ENCODE data around the gene SLC38A3.
"Not testable (repeated sequence)": the region's sequence is repeated elsewhere in the genome, so short reads cannot be mapped to it uniquely, and the experiment has no call there.

Gene SLC38A3

GRCh38 chr3:50251220-50251619 is 46.1 kb downstream of the SLC38A3 start:
- peak; percentile 54 for DNase-seq (ENCODE audit: low spot score)

- peak; percentile 46 for DNase-seq (ENCODE audit: low spot score)
Measured at GRCh38 chr3:50254577-50255250, 49.6 kb downstream of the SLC38A3 start.

- no peak for DNase-seq (ENCODE audit: low spot score)
Measured at GRCh38 chr3:50255251-50255615, 50.2 kb downstream of the SLC38A3 start.

GRCh38 chr3:50256978-50257890 is 52.2 kb downstream of the SLC38A3 start:
- DNase-seq (ENCODE audit: low spot score): no peak

GRCh38 chr3:50258029-50258680 is 53.1 kb downstream of the SLC38A3 start:
- DNase-seq (ENCODE audit: low spot score): no peak

GRCh38 chr3:50258979-50259378 is 53.9 kb downstream of the SLC38A3 start:
- no peak for DNase-seq (ENCODE audit: low spot score)

DNA sequence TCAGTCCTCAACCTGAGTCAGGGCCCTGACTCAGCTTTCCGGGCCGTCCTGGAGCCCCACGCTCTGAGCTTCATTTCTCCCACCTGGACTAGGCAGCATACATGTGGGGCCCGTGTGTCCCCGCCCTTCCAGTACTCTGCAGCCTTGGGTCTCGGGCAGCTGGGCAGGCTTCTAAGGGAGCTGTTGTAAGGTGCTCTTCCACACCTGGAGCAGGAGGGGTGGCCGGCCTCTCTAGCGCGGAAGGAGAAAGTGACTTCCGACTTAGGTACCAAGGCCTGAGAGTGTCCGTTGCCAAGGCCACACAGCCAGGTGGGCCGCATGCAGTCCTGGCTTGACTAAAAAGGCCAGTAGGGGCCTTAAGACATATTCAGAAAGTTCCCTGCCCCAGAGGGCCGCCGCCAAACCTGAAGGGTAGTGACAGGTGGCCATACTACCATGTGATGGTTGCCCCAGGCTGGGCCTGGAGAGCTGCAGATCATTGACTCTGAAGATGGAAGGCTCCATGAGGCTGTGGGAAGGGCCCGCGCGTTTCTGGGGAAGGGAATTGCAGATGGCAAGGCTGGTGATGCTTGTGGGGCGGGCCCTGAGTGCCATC is 54.5 kb downstream of the SLC38A3 start:
- DNase-seq (ENCODE audit: low spot score): no peak

DNA sequence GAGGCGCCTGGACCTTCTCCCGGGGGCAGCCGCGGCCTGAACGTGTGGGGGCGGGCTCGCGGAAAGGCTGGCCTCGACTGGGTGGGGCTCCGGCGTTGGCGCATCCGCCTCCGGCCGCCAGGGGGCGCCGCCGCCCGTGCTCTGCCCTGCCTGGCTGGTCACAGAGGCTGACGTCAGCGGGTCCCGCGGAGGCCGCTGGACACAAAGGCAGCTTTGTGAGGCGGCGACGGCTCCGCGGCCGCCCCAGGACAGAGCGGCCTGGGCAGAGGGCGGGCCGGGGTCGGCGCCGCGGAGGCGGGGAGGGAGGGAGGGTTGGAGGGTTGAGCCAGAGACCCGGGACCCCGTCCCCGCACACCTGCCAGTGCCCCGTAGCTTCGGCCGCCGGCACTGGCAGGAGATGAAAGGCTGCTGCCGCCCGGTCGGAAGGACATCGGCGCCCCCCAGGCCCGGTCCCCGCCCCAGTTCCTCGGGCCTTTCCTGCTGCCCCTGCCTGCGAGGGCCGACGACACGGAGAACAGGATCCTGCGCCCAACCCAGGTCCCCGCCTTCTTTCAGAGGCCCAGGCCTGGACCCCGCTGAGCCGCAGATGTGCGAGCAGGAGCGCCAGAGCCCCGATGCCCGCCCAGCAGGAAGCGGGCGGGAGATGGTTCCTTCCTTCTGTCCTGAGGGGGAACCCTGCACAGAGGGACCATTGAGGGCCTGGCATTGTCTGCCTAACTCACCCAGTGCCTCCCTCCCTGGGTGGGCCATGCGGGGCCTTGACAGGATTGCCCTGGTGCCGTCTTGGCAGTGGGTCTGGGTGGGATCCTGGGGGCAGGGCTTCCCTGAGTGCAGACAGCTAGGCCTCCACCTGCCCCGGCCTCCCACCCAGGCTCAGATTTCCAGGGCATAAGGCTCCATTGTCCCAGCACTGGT is 55.2 kb downstream of the SLC38A3 start:
- peak; percentile 94 for DNase-seq (ENCODE audit: low spot score)

DNA sequence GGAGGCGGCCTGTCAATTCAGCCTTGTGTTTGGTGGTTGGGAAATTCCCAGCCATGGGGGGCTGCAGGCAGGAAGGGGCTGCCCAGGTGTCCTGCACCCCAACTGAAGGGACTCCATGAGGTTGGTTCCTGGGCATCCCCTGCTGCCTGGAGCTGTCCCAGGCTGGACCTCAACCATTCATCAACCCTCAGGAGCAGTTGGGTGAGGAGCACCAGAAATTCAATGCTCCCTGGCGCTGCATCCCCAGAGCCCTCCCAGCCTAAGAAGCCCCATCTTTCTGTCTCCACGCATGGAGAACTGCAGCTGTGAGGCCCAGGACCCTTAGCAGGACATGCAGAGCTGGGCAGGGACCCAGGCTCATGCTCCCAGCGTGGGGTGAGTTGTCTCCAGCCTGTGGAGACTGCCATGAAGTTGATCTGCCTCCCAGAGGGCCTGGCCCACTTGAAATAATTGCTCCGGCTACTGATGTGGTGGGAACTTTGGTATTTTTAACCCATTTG is 55.9 kb downstream of the SLC38A3 start:
- no peak for DNase-seq (ENCODE audit: low spot score)

DNA sequence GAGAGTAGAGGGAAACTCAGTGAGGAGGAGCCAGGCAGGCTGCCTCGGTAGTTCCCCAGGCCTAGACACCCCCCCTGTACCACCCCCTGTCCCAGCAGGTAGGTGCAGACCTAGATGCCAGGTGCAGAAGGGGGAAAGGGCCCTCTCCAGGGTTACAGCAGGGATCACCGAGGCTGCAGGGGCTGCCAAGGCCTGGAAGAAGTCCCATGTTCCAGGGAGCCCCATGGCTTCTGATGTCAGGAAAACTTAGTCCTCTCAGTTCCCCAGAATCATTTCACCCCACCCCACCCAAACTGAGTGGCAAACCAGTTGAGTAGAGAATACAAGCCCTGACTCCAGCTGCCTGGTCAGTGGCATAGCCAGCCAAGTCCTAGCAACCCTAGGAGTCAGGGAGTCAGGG is 56.4 kb downstream of the SLC38A3 start:
- DNase-seq (ENCODE audit: low spot score): no peak

DNA sequence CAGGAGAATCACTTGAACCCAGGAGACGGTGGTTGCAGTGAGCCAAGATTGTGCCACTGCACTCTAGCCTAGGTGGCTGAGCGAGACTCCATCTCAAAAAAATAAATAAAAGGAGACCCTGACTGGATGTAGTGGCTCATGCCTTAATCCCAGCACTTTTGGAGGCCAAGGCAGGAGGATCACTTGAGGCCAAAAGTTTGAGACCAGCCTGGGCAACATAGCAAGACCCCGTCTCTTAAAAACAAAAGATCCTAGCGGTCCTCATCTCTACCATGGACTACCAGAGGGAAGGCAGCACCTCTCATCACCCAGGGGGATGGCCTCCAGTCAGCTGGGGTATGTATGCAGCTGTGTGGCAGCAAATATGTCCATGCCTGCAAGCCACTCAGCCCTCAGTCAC is 57.1 kb downstream of the SLC38A3 start:
- DNase-seq (ENCODE audit: low spot score): not testable (repeated sequence)

- no peak for DNase-seq (ENCODE audit: low spot score)
Measured at GRCh38 chr3:50262778-50263177, 57.7 kb downstream of the SLC38A3 start.

DNA sequence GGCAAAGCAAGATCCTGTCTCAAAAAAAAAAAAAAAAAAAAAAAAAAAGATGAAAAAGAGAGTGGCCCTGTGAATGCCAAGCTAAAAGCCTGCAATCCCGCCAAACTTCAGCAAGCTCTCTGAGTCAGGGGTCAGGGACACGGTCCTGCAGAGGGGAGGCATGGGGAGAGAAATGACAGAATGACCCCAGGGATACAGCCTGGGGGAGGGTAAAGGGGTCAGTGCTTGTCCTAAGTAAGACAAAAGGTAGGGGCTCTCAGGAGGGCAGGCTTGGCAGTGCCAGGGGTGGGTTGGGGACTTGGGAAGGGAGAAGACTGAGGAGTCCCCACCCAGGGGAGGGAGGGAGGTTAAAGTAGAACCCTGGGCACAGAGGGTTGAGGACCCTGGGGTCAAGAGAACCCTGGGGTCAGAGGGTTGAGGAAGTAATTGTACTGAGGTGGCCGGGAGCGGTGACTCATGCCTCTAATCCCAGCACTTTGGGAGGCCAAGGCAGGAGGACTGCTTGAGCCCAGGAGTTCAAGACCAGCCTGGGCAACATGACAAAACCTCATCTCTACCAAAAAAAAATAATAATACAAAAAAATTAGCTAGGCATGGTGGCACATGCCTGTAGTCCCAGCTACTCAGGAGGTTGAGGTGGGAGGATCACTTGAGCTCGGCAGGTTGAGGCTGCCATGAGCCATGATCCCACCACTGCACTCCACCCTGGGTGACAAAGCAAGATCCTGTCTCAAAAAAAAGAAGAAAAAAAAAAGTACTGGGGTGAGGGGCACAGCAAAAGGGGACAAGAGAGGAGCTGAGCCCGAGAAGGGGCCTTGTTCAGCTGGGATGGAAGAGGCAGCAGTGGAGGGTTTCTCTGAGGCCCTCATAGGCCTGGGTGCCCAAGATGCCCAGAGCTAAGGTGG is 58.7 kb downstream of the SLC38A3 start:
- no peak for DNase-seq (ENCODE audit: low spot score)

DNA sequence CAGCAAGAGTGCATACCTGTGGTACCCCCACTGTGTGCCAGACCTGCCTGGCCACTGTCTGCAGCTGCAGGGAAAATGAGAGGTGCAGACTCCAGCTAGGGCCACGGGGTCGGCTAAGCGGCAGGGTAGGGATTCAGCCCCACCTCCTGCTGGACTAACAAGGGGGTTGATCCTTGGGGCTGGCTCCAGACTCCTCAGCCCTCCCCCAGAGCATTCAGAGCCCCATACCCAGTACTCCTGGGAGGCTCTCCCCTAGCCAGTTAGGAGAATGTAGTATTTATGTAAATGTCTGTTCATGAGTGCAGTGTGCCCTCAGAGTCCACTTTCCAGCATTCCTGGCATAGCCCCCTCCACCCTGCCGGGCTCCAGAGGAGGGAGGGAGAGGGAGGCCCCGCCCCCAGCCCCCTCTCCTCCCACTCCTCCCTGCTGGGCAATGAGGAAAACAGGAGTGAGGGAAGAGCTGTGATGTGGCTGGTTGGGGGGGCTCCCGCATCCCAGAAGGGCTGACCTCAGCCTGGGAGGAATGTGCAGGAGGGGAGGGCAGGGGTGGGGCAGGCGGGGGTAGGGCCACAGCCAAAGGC is 59.4 kb downstream of the SLC38A3 start:
- peak; percentile 95 for DNase-seq (ENCODE audit: low spot score)

- no peak for DNase-seq (ENCODE audit: low spot score)
Measured at GRCh38 chr3:50264964-50265485, 60.0 kb downstream of the SLC38A3 start.

DNA sequence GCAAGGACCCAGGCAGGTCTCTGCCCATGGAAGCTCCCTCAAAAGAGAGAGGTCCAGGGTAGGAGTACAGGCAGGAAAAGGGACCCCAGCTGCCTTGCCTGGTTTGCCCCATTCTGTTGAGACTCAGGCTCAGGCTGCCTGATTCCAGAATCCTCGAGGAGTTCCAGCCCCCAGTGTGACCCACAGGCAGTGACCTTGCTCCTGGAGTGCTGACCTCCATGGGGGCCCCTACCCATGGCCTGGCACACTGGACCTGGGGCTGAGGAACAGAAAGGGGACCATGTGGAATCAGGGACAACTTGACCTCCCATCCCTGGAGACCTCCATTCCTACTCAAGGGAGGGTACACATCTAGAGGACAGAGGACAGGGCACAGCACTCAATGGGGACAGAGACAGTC is 60.5 kb downstream of the SLC38A3 start:
- no peak for DNase-seq (ENCODE audit: low spot score)

- no peak for DNase-seq (ENCODE audit: low spot score)
Measured at GRCh38 chr3:50266017-50266416, 60.9 kb downstream of the SLC38A3 start.

DNA sequence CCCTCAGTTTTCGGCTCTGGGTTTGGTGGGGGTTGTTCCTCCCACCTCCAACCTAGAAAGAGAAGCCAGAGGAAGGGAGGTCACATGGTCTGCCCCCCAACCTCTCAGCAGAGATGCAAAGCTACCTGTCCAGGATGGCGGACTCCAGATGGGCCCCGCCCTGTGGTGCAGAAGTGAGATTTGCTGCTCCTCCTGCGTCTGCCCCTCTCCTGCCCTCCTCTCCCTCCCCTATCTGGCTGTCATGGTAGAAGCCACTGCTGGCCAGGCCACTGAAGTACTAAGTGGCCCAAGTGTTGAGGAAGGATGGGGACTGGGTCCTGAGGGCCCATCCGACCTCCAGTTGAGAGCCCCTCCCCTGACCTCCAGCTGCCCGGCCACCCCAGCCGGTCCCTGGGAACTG is 61.8 kb downstream of the SLC38A3 start:
- no peak for DNase-seq (ENCODE audit: low spot score)

DNA sequence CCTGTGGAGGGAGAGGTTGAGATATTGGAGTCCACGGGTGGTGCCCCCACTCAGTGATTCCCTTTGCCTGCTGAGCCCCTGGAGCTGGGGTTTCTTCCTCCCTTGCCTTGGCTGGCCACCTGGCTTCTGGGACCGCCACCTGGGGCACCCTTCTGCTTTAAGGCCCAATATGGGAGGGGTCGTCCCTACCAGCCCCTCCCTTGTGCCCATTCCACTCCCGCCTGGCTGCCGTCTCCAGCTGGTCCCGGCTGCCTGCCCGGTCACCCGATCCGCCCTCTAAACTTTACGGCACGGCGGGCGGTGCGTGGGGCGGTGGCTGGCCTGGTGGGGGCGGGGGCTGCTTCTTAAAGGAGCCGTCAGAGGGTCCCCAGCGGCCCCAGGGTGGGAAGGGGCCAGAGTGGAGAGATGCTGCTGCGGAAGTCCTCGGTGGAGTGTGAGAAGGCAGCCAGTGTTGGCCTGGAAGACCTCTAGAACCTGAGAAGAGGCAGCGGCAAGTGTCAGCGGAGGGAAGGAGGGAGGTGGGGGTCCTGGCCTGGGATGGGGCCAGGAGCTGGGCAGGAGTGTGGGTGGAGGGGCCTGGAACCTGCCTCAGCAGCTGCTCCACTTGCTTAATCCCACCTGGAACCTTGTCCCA is 62.3 kb downstream of the SLC38A3 start:
- DNase-seq (ENCODE audit: low spot score): peak; percentile 53
